NAMALWA (cell line): ENCODE results near the gene PREP.
"Not testable (repeated sequence)": the region's sequence is repeated elsewhere in the genome, so short reads cannot be mapped to it uniquely, and the experiment has no call there.

Source experiments
- DNase-seq: peaks from one replicate; pipeline ENCODE4 v3.0.0-alpha.2; 2015; ENCODE audit warnings: low spot score

PREP gene

DNA sequence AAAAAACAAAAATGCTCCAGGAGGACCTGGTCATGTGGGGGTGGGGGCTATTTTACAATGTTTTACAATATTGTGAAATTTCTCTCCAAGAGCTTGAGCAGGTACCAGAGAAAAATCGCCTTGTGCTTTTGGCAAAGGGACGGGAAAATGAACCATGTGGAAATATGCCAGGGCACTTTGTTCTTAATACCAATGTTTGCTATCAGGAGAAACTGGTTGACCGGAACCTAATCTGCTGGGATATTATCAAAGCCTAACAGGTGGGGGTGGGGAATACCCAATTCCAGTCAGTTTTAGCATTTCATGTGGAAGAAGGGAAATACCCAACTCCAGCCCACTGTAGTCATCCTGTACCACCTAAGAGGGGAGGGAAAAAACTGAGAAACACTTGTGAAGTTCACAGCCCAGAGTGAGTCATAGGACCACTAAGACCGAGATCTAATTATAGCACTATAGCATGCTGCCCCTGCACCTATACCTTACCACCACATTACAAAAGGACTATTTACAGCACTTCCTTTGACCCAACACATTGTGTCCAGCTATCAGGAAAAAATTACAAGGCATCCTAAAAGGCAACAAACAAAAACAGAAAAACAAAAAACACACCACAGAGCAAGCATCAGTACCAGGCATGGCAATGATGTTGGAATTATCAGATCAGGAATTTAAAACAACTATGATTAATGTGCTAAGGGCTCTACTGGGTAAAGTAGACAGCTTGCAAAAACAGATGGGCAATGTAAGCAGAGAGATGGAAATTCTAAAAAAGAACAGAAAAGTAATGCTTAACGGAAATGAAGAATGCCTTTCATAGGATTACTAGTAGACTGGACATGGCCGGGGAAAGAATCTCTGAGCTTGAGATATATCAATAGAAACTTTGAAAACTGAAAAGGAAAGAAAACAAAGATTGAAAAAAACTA is 138.9 kb downstream of the PREP start:
- DNase-seq: no peak

DNA sequence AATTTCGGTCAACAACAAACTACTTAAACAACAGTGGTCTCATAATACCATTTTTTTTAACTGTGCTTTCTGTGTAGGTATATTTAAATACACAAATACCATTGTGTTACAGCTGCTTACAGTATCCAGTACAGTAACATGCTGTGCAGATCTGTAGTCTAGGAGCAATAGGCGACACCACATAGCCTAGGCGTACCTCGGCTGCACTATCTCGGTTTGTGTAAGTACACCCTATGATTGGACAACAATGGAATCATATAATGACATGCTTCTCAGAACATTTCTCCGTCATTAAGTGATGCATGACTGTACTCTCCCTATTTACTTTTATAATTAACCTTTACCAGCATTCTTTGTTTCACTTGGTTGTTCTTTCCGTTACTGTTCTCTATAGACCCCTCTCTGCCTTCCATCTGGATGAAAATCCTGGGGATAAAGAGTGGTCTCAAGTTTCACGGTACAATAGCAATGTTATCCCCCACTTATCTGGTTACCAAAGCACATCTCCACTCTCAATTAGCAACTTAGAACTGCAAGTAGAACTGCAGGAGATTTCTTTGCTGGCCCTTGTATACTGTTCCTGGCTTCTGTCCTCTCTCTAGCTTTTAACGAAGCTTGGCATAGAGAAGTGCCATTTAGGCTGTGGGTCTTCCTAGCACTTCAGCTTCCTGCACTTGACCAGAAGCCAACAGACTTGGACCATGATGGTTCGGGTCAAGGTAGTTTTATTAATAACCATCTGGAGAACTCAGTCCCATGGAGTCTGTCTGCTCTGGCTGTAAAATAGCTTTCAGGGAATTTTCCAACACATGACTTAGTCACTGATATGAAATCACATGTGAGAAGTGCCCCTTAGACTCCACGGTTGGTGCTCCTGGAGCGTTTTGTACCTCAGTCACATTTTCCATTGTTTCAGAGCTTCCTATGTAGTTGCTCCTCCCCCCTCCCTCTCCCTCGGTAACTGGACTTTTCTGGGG is 142.7 kb downstream of the PREP start:
- DNase-seq: no peak

DNA sequence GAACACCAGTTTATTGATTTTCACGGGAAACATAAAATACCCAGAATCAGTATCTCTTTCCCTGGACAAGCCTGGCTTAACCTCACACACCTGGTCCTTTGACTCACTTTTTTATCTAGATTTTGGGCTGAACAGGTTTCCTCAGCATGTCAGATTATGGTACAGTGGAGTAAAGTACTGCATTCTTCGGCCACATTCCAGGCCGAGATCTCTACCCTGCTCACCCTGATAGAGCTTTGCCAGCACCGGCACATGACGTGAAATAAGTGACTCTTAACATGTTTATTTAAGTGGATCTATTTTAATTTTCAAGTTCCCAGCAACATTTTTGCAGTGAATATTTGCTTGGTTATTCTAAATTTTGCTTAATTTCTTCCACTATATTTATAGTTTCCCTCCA is 144.1 kb downstream of the PREP start:
- DNase-seq: no peak

GRCh38 chr6:105257340-105257739 is 145.5 kb downstream of the PREP start:
- no peak for DNase-seq

DNA sequence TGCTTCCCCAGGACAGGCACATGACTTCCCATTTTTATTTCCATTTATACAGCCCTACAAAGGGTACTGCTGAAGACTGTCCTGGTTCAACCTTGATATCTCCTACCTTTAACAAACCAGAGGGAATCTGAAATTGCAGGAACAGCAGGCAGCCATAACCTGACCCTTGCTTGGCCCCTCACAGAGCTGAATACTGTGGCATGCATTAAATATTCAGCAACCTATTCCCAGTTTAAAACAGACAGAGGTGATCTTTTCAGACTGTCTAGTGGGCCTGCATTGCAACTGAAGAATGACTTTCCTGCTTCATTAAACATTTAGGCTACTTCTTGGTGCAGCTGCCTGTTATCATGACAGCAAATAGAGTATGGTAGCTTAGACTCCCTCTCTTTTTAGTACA is 146.3 kb downstream of the PREP start:
- no peak for DNase-seq

DNA sequence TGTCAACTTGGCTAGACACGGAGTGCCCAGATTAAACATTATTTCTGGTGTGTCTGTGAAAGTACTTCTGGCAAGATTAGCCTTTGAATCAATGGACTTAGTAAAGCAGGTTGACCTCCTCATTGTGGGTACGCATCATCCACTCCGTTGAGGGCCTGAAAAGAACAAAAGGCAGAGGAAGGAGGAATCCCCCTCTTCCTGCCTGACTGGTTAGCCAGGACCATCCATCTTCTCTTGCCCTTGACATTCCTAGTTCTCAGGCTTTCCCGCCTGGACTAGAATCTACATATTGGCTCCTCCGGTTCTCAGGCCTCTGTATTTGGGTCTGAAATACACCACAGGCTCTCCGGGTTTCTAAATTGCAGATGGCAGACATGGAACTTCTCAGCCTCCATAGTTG is 149.1 kb downstream of the PREP start:
- DNase-seq: no peak

DNA sequence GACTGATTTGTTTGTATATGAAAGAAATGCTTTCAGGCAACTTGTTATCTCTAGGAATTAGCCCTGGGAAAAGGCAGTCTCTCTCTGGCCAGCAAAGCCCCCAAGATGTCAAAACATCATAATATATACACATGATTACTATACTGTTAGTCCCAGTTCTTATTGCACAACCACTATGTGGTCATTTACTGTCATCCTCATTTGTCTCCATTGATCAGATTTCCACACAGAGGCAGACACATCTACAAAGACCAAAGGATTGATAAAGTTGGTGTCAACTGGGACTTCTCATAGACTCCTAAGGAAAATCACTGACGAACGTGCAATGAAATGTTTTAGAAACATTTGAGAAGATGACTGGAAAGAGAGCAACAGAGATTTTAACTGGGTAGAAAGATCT is 151.2 kb downstream of the PREP start:
- DNase-seq: no peak

- no peak for DNase-seq
Observed at GRCh38 chr6:105250533-105250932, 152.3 kb downstream of the PREP start.

DNA sequence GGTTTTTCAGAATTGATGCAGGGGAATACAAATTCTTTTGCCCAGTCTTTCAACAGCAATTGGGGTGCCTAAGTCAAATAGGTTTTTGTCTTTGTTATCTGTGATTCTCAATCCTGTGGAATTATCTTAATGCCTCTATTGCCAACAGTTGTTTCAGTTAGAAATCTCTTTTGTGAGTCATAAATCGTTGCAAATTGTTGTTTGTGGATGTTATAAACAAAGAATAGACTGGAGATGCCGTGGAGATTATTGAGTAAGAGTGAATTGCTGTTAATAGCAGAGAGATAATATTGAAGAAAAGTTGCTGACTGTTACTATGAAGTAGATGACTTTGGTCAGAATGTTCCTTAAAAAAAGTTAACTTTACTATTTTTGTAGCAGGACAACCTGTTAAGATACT is 159.4 kb downstream of the PREP start:
- DNase-seq: no peak

GRCh38 chr6:105235155-105235554 is 167.7 kb downstream of the PREP start:
- DNase-seq: no peak

DNA sequence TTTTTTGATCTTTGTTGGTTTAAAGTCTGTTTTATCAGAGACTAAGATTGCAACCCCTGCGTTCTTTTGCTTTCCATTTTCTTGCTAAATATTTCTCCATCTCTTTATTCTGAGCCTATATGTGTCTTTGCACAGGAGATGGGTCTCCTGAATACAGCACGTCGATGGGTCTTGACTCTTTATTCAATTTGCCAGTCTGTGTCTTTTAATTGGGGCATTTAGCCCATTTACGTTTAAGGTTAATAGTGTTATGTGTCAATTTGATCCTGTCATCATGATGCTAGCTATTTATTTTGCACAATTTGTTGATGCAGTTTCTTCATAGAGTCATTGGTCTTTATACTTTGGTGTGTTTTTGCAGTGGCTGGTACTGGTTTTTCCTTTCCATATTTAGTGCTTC is 171.1 kb downstream of the PREP start:
- DNase-seq: not testable (repeated sequence)
